Esophagus squamous epithelium (tissue), 4 donors: Measurements from ENCODE around the gene GYG1.

Source experiments
- CTCF ChIP-seq, 6 experiments: fragments of 450-650 bp in 4 of 6; fragments of 200-600 bp in 2 of 6; sonication (generic) in 2 of 6; IDR thresholded peaks; one replicate each; pipeline ENCODE4 v1.5.1; 2016 to 2019; ENCODE audit warnings: antibody characterized with exemption in 6 of 6, mild to moderate bottlenecking in 4 of 6, moderate library complexity in 4 of 6
- POLR2A ChIP-seq, 4 donors: fragments of 450-650 bp; IDR thresholded peaks; one replicate each; pipeline ENCODE4 v1.6.1; 2017; ENCODE audit warnings: antibody characterized with exemption in 4 of 4, mild to moderate bottlenecking in 4 of 4, moderate library complexity in 3 of 4

- TF ChIP-seq CTCF (IDR thresholded peaks at IDR 0.05) (no peak), POLR2A (IDR thresholded peaks at IDR 0.05) (no peak)
Measured at GRCh38 chr3:149007567-149008257, 16.4 kb downstream of the GYG1 start.
